G401.6 (cell line): ENCODE results near the gene BRD8.

Experiments
- FAIRE-seq: peaks from 2 replicates; lab custom pipeline; 2012; peaks lifted over from hg19 to GRCh38; lab: Jason Lieb, UNC

The BRD8 gene

GRCh38 chr5:138096997-138097828 is 81.2 kb downstream of the BRD8 start:
- no peak for FAIRE-seq

- FAIRE-seq = no peak
Observed at GRCh38 chr5:138096363-138096762, 82.1 kb downstream of the BRD8 start.

- FAIRE-seq = no peak
Observed at GRCh38 chr5:138095100-138095907, 83.1 kb downstream of the BRD8 start.

- FAIRE-seq = no peak
Observed at GRCh38 chr5:138093036-138093435, 85.4 kb downstream of the BRD8 start.

- no peak for FAIRE-seq
Observed at GRCh38 chr5:138092301-138092700, 86.1 kb downstream of the BRD8 start.

DNA sequence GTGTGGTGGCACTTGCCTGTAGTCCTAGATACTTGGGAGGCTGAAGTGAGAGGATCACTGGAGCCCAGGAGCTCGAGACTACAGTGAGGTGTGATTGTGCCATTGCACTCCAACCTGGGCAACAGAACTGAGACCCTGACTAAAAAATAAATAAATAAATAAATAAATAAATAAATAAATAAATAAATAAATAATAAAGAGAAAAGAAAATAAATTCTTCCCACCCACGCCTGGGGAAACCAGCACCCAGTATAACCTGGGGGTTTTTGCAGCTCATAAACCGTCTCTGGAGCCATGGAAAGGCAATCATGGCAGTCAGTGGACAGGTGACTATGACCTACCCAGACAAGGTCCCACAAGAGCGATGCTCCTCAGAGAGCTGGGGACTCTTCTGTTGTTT is 86.7 kb downstream of the BRD8 start:
- no peak for FAIRE-seq
